Eye (tissue), 1 donor: ENCODE data around the gene CDK12.

Experiments
- DNase-seq: peaks from one replicate; pipeline ENCODE4 v3.0.0-alpha.2; 2015

The CDK12 gene

DNA sequence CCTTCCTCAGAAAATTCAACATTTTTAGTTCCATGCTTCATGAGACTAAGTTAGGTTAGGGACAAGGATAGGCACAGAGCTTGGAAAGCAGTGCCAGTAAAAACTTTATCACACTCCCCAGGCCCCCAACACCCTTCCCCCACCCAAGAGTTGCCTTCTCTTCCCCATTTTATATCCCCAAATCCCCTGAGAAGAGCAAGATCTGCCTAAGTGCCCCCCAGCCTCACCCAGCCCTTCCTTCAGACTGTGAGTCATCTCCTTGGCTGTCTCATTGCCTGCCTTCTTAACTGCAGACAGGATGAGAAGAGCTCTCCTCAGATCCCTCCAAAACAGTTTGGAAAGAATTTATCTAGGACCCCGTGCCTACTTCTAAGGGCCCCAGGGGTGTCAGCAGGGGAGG is 90.6 kb downstream of the CDK12 start:
- no peak for DNase-seq

DNA sequence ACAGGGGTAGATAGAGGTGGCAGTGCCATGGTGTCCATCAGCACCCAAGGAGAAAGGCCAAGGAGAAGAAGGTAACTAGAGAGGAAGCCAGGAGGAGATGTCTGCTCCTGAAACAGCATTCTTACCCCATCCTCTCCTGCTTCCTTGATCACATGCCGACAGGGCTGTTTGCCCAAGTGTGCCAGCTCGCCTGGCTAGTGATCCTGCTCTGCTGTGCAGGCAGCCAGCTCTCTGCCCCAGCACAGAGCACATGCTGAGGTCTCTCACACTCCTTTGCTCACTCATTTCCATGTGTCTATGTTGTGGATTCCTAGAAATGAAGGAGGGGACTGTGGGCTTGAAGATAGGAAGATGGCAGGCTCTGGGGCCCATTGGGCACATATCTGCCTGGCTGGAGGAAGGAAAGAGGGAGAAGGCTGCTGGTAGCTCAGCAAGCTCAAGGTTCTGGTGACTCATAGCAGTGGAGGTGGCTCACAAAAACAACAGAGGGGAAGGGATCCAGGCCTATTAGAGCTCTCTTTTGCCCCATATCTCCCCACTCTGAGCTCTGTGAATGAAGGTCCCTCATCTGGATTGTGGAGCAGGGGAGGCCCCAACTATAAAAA is 92.2 kb downstream of the CDK12 start:
- no peak for DNase-seq

DNA sequence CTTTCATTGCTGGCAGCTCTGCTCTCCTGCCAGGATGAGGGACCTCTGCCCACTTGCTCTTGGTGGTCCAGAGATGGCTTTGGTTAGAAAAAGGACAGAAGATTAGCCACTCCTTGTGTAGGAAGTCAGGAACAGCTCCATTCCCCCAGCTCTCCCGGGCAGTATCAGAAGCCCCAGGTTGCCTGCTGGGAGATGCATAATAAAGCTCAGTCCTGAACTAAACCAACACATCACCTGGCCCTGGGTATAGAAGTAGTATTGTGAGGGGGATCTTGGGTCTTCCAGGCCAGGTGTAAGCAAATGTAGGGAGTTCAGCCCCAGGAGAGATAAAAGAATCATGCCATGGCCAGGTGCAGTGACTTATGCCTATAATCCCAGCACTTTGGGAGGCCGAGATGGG is 94.1 kb downstream of the CDK12 start:
- no peak for DNase-seq

DNA sequence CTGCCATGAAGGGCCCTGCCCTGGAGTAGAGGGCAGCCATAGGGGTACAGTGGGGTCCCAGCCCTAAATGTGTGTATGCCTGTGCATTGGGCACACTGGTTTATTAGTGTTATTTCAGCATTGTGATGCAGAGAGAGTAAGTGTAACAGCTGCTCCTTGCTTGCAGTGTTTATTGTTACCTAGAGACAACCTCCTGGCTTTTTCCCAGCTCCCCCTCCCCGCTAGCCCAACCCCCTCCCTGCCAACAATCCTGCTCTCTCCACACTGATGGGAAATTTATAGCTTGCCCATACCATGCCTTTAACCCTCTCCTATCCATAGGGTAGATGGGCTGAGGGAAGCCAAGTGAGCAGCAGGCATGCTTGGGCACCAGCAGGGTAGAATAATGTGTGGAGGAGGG is 95.1 kb downstream of the CDK12 start:
- DNase-seq = no peak

DNA sequence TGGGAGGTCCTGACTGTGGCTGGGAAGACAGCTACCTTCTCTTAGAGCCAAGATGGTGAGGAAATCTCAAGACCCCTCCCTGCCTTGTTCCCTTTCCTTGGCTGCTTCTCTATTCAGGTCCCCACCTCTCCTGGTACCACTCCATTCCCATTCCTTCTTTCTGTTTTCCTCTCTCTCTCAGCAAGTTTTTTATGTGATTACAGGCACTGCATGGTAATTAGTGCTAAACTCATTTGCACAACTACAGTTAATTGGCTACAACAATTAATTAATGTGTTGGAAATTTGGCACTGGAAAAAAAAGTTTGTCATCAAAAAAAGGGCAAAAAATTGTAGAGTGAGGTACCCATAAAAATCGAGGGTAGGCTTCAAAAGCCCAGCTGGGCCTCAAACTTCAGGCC is 101.1 kb downstream of the CDK12 start:
- no peak for DNase-seq

DNA sequence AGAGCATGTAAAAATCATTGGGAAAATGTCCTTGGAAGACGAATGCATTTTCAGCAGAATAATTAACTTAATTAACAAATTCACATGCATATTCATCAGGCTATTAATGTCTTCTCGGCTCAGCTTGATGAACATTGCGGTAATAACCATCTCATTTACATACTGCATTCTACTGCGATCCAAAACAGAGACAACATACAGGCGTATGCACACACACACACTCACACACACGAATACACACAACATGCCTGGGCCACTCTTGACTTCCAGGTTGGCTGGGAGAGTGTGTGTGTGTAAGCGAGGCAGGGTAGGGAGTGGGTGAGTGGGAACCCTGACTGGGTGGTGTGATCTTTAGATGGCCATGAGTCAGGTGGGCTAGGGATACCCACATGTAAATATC is 101.7 kb downstream of the CDK12 start:
- peak; percentile 20 for DNase-seq

DNA sequence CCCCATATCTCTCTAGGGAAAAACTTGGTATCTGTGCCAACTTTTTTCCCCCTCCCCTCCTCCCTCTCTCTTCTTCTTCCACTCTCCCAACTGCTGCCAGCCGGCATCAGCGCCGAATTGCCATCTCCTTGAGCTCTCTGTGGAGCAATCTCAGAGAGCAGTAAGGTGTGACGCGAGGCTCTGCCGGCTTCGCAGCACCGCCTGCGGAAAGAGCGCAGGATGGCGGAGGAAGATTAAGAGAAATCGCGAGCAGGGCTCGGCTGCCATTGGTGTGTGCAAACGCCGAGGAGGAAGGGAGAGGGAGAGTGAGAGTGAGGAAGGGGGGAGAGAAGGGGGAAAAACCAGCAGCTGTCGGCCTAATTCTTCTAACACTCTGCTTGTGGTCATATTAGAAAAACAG is 102.2 kb downstream of the CDK12 start:
- DNase-seq = peak; percentile 77

DNA sequence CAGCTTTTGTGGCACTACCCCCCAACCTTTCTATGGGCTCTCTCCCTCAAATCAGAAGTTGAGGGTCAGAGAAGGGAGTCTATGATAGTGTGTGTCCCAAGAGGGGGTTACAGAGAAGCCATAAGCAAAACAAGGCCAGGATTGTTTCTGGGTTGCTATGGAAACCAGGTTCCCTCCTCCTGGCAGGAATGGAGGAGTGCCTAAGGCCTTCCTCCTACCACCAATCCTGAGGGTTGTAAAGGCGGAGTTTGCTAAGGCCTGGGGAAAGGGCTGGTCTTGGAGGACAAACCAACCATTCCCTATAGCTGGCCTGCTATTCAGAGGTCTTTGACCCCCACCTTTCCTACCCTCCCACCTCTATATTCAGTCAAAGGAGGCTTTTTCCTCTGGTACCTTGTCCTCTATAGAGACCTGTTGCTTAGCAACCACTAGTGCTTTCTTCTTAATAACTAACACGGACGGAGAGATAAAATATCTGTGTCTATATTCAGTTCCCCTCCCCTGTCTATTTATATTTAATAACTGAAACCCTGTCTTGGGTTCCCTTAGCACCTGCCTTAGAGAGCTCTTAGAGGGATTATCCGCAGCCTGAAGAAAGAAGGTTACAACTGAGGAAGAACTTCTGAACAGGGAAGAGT is 103.0 kb downstream of the CDK12 start:
- DNase-seq = peak; percentile 43

DNA sequence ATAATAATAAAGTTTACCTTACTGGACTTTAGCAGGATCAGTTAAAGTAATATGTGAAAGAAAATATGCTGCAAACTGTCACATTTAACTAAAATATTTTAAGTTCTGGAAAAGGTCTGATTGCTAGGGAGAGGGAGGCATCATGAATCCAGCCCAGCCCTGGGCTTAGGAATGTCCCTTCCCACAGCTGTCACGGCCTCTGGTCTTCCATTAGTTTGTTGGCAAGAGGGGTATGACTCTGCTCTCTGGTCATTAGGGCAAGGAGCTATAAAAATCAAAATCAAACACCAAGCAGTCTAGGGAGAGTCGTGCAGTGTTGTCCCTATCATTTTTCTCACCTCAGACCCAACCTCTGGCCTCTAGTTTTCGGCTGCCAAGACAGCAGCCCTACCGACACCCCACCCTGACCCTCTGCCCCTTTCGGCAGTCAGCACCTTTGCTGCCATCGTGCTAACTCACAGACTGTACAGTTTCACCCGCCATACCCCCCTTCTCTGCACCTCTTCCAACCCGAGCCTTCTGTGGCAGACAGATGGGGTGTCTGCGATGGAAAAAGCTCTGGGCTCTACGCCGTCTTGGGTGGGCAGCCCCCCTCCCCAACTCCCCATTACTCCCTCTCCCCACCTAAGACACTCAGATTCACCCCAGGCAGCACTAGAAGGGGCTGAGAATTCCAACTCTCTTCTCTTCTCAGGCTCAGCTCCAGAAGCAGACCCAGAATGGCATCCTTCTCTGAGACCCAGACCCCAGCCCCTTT is 105.0 kb downstream of the CDK12 start:
- no peak for DNase-seq

DNA sequence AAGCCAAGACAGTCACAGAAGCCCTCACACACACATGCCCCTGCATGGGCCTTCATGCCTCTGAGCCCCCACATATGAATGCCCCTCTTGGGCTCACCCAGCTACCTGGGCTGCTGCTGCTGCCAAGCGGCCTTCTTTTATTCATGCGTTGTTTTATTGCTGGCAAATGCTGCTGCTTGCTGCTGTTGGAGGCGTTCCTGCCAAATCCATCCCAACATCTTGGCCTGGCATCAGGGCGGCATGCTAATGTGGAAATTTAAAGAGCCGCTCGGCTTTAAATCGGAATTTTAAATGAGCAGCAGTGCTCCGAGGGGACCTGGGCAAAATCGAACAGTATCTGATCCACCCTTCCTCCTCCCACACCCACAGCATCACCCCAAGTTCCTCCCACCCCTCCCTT is 107.4 kb downstream of the CDK12 start:
- no peak for DNase-seq

DNA sequence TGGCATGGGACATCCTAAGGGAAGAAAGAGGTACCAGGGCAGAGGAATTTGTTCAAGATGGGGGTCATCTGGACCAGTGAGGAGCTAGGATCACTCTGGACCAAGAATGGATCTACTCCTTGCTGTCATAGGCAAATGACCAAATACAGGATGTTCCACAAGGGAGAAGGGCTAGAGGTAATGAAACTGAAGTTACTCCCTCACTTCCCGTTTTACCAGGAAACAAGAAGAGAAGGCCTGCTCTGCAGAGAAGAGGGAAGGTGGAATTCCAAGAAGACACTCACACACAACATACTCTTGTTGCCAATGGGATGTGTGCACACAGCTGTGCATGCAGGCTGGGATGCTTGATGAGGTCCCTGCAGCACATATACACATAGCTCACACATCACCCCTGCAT is 107.8 kb downstream of the CDK12 start:
- DNase-seq = no peak

DNA sequence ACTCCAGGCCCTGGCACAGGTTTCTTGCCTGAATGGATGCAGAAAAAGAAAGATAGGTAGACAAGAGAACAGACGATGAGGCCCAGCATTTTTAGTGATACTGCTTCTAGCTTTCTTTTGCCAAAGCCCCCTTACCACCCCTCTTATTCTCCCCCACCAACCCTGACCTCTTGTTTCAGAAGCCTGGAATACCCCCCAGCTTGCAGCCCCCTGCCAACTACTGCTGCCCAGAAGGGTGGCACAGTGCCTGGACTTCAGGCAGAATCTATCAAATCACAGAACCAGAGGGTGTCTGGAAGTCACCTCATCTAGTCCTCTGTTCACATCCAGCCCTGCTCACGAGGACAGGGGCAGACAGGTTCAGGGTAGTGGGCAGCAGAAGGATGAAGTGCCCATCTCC is 110.8 kb downstream of the CDK12 start:
- DNase-seq = no peak

DNA sequence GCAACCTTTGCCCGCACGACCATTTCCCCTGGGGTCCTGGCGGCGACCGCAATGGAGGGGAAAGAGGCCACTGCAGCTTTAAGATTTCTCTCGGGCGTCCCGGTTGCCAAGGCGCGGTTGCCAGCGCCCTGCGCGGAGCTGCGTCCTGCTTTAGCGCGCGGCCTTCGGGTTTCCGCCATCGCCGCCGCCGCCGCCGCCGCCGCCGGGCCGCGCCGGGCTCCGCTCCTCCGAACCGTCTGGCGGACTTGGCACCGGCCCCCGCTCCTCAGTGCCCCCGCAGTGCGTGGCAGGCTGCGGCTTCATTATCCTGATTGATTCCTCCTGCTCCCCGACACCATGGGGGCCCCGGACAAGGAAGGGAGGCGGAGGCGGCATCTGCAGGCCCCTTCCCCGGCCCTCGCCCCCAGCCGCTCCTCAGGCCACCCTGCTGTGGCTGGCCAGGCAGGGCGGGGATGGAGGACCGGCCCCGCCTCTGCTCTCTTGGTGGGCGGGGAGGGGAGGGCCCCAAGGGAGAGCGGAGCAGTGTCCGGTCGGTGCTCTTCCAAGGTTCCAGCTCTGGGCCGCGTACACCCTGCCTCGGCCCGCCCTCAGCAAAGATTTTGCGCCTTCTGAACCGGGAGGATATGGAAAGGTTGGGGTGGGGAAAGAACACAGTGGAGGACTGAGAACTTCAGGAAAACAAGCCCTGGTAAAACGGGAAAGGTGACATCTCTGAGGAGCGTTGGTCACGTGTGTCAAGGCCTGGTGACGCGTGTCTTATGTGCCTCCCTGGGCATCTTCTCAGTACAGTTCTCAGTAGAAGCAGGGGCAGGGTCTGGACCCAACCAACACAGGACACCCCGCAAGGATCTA is 112.4 kb downstream of the CDK12 start:
- DNase-seq = peak; percentile 87

DNA sequence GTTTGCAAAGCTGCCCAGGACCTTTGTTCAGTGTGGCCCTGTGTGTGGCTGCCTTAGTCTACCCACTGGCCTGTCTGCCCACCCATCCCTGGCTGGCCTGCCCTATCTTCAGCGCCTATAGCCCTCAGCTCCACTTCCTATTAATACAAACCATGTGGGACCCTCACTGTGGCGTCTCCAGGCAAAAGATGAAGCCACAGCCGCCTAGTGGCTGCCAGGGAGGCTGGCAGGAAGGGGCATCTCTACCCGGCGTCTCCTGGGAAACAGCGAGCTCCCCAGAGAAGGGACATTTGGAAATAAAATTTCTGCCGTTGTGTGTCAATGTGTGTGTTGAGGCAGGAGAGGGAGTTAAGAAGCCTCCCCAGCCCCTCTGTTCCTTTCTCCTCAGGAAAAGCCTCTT is 114.9 kb downstream of the CDK12 start:
- DNase-seq = peak; percentile 67

DNA sequence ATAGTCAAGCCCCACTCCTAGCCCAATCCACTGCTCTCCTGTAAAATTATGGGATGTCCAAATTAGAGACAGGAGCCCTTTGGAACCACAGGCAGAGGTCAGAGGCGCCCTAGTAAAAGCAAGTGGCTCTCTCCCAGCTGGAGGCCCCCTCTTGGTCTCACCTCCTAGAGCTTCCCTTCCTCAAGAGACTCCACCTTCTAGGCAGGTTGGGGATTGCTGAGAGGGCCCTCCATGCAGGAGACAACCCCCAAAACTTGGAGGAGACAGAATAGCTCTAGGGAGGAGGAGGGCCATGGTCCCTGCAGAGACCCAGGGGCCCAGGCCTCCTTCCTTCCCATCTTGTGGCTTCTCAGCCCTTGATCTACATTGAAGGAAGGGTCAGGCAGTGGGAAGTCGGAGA is 117.0 kb downstream of the CDK12 start:
- DNase-seq = no peak

DNA sequence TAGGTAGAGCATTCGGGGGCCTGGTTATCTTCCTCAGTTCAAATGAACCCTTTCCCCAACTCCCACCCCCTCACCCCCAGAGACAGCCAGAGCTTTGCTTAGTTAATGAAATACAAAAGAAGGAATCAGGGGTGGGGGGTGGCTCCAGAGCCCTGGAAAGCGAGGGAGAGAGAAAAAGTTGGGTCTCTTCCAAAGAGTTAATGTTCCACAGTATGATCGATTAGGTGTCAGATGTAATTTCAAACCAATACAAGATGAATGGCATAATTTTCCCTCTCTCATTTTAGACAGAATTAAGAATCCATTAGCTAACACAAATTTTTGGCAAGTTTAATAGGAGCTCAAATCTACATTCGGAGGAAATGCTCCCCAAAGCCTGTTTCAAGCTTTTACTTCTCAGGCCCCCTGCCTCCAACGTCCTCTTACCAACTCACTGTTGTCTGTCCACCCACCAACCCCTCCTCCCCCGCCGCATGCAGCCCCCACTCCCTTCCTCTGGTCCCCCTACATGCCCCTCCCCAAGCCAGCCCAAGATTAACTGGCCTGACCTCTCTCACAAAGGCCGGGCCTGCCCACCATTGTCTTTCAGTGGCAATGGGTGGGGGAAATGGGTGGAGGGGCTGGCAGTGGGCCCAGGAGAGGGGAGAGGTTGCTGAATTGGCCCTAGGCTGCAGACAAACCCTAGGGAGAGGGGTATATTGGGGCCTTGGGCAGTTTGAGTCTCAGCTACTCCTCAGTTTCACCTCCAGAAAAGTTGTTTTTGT is 118.2 kb downstream of the CDK12 start:
- DNase-seq = peak; percentile 86

DNA sequence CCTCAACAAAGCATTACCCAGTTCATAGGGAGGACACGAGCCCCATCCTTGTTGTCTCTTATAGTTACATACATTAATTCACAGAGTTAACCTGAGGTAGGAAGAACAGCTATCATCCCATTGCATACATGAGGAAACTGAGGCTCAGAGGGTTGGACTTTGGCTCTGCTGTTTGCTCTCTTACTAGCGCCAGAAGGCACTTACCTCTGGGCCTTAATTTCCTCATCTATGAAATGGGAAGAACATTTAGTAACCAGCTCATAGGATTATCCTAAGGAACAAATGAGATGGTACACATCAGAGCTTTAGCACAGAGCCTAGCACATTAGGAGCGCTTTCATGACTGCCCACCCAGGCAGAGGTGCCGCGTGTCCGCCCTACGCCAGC is 118.8 kb downstream of the CDK12 start:
- no peak for DNase-seq

DNA sequence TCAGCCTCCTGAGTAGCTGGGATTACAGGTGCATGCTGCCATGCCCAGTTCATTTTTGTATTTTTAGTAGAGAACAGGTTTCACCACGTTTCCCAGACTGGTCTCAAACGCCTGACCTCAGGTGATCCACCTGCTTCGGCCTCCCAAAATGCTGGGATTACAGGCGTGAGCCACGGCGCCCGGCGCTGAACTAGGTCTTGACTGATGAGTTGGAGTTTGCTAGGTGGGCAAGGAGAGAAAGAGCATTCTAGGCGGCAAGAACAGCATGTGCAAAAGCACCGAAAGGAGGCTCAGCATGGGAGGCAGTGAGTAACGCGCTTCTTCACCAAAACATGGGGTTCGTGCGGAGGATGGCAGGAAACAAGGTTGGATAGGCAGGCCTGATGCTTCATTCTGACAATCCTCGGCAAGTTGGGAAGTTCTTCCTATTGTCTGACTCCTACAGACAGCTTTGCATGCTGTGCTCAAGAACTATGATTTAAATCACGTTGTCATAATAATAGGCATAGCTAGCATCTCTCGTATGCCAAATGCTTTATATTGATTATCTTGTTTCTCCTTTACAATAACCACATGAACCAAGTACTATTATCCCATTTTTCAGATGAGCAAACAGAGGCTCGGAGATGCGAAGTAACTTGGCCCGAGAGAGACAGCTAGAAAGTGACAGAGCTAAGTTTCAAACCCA is 119.9 kb downstream of the CDK12 start:
- DNase-seq = no peak

DNA sequence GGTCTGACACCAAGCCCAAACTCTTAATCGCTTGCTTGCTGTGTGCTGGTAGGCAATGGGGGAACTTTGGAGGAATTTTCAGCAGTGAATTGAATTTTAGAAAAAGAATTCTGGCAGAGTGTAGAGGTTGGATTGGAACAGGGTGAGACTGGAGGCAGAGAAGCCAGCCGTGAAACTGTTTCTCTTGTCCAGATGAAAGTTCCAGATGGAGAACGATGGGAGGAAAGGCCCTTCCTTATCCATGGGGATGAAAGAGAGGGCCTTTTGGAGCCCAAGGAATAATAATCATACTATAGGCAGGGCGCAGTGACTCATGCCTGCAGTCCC is 120.4 kb downstream of the CDK12 start:
- DNase-seq = no peak

DNA sequence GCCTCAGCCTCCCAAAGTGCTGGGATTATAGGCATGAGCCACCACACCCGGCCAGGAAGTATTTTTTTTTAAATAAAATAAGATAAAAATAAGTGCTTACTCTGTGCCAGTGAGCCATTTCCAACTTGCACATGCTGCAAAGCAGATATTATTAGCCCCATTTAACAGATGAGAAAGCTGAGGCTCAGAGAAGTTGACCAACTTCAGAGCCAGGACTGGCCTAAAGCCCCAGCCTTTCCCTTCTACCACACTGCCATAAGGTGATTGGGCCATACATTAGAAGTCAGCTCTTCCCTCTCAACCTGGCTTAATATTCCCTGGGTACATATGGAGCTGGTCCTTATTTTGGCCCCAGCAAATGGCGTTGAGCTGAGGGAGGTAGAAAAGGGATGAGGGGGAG is 121.4 kb downstream of the CDK12 start:
- DNase-seq = no peak
